HG03095 (cell line): ENCODE results near the gene OBSL1.
A peak's percentile ranks its signal among the peaks of the same experiment; 100 is the strongest.

Experiments used
- ATAC-seq: cut with Tn5 transposase; IDR thresholded peaks from one replicate; pipeline ENCODE4 v1.9.1; 2021; ENCODE audit warnings: moderate library complexity; ENCODE audit not compliant: unreplicated experiment

Gene OBSL1

DNA sequence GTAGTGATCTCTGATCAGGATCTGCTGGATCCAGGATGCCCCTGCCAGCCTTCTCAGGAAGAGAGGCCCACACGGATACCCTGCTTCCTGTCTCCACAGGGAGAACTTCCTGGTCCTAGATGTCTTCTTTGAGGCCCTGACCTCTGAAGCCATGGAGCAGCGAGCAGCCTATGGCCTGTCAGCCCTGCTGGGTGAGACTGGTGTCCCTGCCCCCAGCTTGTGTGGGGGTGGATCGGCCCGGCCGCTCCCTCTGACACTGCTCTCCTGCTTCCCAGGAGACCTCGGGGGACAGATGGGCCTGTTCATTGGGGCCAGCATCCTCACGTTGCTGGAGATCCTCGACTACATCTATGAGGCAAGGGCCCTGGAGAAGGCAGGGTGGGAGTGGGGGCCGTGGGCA, 34.4 kb downstream of the OBSL1 start:
- ATAC-seq, result no peak

GRCh38 chr2:219536425-219536824, 34.9 kb downstream of the OBSL1 start:
- ATAC-seq, result no peak

DNA sequence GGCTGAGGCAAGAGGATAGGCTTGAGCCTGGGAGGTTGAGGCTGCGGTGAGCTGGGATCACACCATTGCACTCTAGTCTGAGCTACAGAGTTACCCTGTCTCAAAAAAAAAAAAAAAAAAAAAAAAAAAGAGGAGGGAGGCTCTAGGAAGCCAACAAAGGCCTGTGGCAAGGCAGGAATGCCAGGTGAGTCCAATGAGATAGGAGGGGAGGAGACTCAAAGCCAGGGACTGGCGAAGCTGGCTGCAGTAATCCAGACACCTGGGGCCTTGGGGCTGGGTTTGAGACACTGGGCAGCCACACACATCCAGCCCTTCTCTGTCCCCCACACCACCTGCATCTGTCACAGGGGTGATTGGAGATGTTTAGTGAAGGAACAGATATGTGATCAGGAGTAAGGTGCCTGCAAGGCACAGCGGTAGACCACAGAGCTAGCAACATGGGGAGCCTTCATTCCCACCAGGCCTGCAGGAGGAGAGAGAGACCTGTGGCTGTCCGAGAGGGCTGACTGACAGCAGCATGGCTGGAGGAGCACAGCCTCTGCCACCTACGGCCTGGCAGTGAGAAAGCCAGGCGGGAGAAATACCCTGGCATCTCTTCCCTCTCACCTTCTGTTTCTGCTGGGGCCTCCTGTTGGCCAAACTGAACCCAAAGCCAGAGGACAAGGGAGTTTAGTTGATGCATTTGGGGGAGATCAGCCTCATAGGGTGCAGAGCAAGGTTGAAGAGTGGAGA, 37.2 kb downstream of the OBSL1 start:
- no peak for ATAC-seq

DNA sequence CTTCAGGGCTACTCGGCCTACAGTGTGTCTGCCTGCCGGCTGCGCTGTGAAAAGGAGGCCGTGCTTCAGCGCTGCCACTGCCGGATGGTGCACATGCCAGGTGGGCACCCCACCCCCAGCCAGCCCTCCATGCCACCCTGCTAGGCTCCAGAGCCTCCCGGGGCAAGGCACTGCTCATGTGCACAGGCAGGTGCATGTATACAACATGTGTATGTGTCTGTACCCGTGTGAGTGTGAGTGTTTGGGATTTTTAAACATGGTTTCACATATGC, 39.0 kb downstream of the OBSL1 start:
- ATAC-seq, result no peak

DNA sequence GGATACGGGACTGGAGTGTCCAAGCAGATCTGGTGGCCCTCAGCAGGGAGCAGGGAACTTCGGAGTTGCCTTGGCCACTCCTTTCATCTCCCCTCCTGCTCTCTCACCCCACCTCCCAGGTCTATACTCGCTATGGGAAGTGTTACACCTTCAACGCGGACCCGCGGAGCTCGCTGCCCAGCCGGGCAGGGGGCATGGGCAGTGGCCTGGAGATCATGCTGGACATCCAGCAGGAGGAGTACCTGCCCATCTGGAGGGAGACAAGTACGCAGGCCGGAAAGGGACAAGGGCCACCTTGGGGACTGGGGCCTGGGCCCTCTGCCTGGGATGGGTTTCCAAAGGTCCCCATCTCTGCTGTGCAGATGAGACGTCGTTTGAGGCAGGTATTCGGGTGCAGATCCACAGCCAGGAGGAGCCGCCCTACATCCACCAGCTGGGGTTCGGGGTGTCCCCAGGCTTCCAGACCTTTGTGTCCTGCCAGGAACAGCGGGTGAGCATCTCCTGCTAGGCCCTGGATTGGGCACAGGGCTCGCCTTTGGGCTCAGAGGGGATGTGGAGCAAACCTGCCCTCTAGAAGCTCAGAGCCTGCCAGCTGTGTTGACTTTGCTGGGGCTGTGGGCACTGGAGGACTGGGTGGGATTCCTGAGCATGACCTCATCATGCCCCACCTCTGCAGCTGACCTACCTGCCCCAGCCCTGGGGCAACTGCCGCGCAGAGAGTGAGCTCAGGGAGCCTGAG, 39.5 kb downstream of the OBSL1 start:
- ATAC-seq, result no peak

GRCh38 chr2:219530048-219530963, 41.0 kb downstream of the OBSL1 start:
- peak; percentile 77 for ATAC-seq

- no peak for ATAC-seq
Observed at GRCh38 chr2:219527472-219527871, 43.9 kb downstream of the OBSL1 start.

DNA sequence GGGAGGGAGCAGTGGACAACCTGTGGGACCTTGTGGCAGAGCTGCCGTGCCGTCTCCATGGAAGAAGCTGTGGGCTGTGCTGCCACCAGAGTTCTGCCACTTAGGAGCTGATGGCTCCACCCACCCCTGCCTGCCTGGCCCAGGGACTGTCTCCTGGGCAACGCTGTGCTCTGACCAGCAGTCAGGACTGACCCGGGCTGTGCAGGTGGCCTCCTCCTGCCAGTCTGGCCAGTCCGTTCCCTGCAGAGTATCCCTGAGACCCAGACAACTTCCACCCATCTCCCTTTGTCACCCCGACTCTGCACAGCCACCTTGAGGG, 44.3 kb downstream of the OBSL1 start:
- ATAC-seq, result no peak

- ATAC-seq, result no peak
Observed at GRCh38 chr2:219526320-219527075, 44.8 kb downstream of the OBSL1 start.

DNA sequence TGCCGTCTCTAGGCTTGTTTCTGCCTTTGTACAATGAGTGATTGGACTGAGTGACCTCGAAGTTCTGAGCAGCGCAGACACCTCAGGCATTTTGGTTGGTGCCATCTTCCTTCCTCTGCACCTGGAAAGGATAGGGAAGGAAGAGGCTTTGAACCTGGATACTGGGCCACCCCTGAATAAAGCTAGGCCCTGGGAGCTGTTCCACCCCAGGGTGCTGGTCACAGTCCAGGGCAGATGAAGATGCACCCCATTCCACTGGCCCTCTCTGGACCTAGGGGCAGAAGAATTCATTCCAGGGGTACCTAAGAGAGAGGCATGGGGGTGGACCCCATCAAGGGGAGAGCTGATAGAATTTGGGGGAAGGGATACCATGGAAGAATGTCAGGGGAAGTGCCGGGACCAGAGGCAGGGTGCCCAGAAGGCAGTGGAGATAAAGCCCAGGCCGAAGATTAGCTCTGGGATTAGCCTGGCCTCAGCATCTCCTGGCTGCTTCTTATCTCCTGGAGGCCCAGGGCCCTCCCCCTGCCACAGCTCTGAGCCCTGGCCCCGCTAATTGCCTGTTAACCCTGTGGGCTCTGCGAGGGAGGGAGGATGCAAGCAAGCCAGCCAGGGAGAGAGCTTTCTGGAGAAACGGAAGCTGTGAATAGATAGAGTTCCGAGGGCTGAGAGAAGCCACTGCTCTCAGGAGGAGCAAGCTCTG, 45.7 kb downstream of the OBSL1 start:
- no peak for ATAC-seq

DNA sequence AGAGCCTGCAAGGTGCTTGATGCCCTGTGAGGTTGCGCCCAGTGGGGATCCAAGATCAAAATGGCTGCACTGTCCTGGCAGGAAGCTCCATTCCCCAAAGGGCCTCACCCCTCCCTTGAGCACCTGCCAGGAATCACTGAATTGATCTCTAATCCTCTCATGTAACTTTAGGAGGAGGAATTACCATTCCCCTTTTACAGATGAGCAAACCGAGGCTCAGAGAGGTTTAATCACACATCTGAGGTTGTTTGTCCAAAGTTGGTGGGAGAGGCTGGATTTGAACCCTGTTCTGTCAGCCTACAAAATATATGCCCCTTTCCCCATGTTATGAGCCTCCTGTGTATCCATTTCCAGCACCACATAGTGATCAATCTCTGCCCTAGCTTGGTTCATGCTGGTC, 46.5 kb downstream of the OBSL1 start:
- ATAC-seq, result no peak

GRCh38 chr2:219523031-219523671, 48.2 kb downstream of the OBSL1 start:
- ATAC-seq, result no peak

- ATAC-seq, result no peak
Observed at GRCh38 chr2:219522111-219523030, 49.0 kb downstream of the OBSL1 start.

DNA sequence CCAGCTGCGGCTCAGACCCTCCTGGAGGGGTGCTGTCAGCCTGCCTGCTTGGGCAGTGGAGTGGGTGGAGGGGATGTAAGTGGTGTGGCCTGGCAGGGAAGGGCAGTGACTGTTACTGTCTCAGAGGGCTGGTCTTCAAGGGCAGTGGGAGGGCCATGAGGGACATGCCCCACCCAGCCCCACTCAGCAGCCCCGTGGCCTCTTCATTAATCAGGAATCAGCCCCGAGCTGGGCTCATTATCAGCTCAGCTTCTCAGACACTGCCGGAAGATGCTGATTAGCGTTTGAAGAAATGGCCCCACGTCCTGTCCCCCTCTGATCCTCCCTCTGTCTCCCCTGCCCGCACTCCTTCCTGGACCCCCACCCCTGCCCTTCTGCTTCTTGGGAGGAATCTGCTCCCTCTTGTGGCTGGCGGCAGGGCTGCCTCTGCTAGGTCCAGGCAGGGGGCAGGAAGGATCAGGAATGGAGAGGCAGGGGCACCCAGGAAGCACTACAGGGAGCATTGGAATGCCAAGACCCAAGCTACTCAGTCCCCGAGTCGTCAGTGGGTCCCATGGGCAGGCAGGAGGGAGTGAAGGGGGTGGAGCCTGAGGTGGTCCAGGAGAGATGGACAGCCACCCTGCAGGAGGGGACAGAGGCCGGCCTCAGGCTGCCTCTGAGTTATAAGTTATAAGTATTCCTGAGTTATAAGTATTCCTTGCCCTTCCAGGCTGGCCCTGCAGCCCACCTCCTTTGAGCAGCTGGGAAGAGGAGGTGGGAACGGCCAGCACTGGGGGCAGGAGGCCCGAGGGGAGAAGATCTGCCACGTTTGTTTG, 50.1 kb downstream of the OBSL1 start:
- ATAC-seq, result no peak

- ATAC-seq, result no peak
Observed at GRCh38 chr2:219520079-219520478, 51.3 kb downstream of the OBSL1 start.

- ATAC-seq, result no peak
Observed at GRCh38 chr2:219519526-219519916, 51.8 kb downstream of the OBSL1 start.

DNA sequence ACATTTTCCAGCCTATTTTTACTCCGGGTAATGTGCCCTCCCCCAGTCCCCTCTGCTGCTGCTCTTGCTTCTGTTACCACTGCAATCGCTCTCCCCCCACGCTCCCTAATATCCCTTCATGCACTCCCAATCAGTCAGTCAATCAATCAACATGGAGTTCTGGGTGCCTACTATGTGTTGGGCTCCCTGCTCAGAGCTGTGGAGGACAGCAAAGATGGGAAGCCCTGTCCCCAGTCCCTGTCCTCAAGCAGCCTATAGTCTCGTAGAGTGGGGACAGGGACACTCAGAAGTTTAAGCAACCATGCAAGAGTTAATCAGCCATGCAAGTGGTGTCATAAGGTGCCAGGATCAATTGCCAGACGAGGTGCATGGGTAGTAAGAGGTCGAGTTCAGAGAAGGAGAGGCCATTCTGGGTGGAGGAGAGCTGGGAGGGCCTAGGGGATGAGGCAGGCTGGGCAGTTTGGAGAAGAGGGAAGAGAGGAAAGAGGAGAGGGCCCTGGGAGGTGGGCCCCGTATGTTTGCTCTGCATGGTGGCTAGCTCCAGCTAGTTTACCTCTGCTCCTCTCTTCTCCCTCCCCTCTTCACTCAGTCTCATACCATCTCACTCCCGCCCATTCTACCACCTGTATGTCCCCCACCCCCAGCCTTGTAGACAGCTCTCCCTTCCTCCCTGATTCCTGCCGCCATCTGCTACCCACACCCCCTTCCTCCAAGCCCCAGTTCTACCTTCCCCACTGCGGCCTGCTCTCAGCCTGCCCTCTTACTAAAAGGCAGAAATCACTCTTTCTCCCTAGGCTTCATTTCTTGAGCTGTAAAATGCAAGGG, 53.2 kb downstream of the OBSL1 start:
- ATAC-seq, result no peak
